ENCODE results near the gene PAQR5. TPM values are rescaled to one million over a fixed set of nuclear protein-coding genes. Genes with fewer than 3 reads are reported as not detected.
"Not testable (repeated sequence)": the region's sequence is repeated elsewhere in the genome, so short reads cannot be mapped to it uniquely, and the experiment has no call there.

Gene PAQR5
- total RNA-seq, 1 experiment from 2014 or later: not detected

DNA sequence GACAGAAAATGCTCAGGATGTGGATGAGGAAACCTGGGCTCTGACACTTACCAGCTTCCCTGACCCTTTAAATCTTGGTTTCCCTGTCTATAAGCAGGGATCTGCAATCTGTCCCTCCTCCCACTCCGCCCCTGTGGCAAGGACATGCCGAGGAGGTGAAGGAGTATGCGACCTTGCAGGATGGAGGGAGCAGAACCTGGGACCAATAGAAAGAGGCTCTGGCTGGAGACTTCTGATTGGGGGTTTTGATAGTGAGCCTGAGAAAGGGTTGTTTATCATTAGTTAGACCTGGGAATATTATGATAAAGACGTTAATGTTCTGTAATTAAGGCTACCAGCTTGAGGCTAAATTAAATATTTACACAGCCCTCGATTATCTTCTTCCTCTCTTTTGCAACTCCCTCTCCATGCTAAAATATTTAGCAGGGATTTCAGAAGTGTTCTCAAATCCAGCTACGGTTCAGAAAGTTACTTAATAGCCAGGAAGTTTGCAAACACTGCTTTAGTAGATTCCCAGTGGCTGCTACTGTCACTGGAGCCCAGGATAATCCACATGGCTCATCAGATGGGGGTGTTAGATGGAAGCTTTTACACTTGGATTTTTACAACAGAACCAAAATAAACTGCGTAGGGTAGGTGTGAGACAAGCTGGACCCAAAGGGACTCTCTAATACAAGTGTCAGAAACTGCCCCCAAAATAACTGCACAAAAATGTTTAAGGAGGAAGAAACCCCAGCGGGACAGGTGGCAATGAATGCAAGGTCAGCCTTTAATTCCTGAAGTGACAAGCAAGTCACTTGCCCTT is 9.2 kb upstream of the PAQR5 start:
- no peak overlapping the region for H2AFZ ChIP-seq (ENCODE audit: low read length)

DNA sequence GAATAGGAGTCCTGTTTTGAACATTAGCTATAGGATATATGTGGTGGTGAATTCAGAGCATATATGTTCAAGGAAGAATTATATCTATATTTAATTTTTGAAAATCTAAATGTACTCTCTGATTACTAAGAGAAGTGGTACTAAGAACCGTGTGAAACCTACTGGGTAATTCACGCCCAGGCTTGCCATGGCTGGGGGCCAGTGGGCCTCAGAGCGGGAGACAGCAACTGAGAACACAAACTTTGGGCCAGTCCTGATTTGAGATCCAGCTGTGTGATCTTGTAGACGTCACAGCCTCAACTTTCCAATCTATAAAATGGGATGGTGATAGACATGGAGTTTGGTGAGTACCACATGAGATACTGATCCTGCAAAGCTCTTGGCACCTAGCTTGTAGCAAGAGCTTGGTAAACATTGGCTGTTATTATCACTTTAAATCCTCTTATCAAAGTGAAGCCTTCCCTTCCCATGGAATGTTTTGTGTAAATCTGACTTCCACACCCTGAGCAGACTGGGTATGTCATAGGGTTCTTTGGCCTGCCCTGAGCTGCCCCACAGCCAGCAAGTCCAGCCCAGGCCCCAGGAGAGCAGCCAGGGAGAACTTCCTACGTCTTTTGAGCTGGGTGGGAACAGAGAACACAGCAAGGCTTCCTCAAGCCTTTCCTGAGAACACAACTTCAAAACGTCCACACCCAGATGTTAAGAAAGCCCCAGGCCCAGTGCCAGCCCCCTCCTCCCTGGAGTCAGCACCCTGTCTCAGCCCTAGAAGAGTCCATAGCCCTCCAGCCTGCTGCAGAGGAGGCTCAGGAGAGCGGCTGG is 8.2 kb upstream of the PAQR5 start:
- no peak for DNase-seq
- no peaks in the 10 kb centered on the region for H3K79me2 ChIP-seq (ENCODE audit: low read length)
- H3K9me3 ChIP-seq (ENCODE audit: low read length): no peaks in the 10 kb centered on the region
- no peak overlapping the region for H3K27ac ChIP-seq (ENCODE audit: low read length)
- H2AFZ ChIP-seq (ENCODE audit: low read length): no peak overlapping the region
- no peaks in the 10 kb centered on the region for H4K20me1 ChIP-seq (ENCODE audit: insufficient read depth, low read depth, low read length)
- H3K4me1 ChIP-seq (ENCODE audit: low read length): no peaks in the 10 kb centered on the region
- no peak overlapping the region for H3K9ac ChIP-seq (ENCODE audit: low read length)
- no peaks in the 10 kb centered on the region for H3K36me3 ChIP-seq (ENCODE audit: insufficient read depth, low read length)
- H3K4me3 ChIP-seq (ENCODE audit: low read length): no peak overlapping the region
- no peaks in the 10 kb centered on the region for H3K27me3 ChIP-seq (ENCODE audit: low read length)
- H3K4me2 ChIP-seq (ENCODE audit: low read depth, low read length, poor library complexity, severe bottlenecking): no peak overlapping the region
- H3K9me2 ChIP-seq (replicated peaks; ENCODE audit: insufficient read depth, low read length): no peaks in the 10 kb centered on the region

More for the DNA sequence above, 9.2 kb upstream of the PAQR5 start:
- Histone ChIP-seq H3K27ac (ENCODE audit: low read length) (no peak overlapping the region), H3K9me3 (ENCODE audit: low read length) (no peaks in the 10 kb centered on the region), H3K36me3 (ENCODE audit: insufficient read depth, low read length) (no peaks in the 10 kb centered on the region), H3K4me2 (ENCODE audit: low read depth, low read length, poor library complexity, severe bottlenecking) (no peak overlapping the region), H3K4me3 (ENCODE audit: low read length) (no peak overlapping the region), H3K27me3 (ENCODE audit: low read length) (no peaks in the 10 kb centered on the region), H3K9me2 (replicated peaks; ENCODE audit: insufficient read depth, low read length) (no peaks in the 10 kb centered on the region), H3K9ac (ENCODE audit: low read length) (no peak overlapping the region), H3K79me2 (ENCODE audit: low read length) (no peaks in the 10 kb centered on the region), H3K4me1 (ENCODE audit: low read length) (no peaks in the 10 kb centered on the region), H4K20me1 (ENCODE audit: insufficient read depth, low read depth, low read length) (no peaks in the 10 kb centered on the region)
- no peak for DNase-seq

DNA sequence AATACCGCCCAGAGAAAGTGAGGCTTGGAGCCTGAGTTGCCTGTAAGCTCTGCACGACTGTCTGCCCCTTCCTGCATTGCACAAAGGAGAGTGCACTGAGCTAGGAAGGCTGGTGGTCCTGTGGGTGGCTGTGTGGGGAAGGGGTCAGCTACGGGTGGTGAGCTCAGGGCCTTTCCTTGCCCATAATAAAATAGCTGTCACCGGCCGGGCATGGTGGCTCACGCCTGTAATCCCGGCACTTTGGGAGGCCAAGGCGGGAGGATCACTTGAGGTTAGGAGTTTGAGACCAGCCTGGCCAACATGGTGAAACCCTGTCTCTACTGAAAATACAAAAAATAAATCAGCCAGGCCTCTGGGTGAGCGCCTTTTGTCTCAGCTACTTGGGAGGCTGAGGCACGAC is 7.1 kb upstream of the PAQR5 start:
- H3K27me3 ChIP-seq (ENCODE audit: low read length); H4K20me1 ChIP-seq (ENCODE audit: insufficient read depth, low read depth, low read length); H3K4me1 ChIP-seq (ENCODE audit: low read length); DNase-seq; H2AFZ ChIP-seq (ENCODE audit: low read length); H3K79me2 ChIP-seq (ENCODE audit: low read length); H3K9ac ChIP-seq (ENCODE audit: low read length); H3K4me2 ChIP-seq (ENCODE audit: low read depth, low read length, poor library complexity, severe bottlenecking); H3K9me2 ChIP-seq (replicated peaks; ENCODE audit: insufficient read depth, low read length); H3K4me3 ChIP-seq (ENCODE audit: low read length); H3K9me3 ChIP-seq (ENCODE audit: low read length); H3K27ac ChIP-seq (ENCODE audit: low read length); H3K36me3 ChIP-seq (ENCODE audit: insufficient read depth, low read length): not testable (repeated sequence)

DNA sequence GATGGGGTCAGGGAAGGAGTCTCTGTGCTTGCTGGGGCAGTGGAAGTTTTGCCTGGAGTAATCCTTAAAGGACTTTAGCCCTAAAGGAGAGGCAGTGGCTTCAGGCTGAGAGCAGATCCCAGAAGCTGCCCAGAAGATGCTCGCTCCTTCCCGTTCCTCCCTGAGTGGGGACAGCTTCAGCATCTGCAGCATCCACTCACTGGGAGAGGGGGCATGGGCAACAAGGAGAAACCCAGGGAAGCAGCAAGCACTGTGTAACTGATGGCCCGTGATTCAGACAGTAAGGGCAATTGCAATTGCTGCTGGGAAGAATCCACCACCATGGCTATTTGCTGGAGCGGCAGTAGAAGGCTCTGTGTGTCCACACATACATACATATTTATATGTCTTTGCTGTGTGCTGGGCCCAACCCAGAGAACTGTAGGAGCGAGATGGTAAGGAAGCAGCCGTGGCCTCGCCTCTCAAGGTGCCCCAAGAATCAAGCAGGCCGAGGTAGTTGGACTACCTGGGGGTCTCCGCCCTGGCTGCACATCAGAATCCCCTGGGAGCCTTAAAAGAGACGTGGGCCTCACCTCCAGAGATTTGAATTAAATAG is 5.8 kb upstream of the PAQR5 start:
- no peaks in the 10 kb centered on the region for H4K20me1 ChIP-seq (ENCODE audit: insufficient read depth, low read depth, low read length)
- no peaks in the 10 kb centered on the region for H3K27me3 ChIP-seq (ENCODE audit: low read length)
- H3K27ac ChIP-seq (ENCODE audit: low read length): no peak overlapping the region
- H3K79me2 ChIP-seq (ENCODE audit: low read length): no peaks in the 10 kb centered on the region
- no peaks in the 10 kb centered on the region for H3K4me1 ChIP-seq (ENCODE audit: low read length)
- no peak overlapping the region for H3K4me2 ChIP-seq (ENCODE audit: low read depth, low read length, poor library complexity, severe bottlenecking)
- H2AFZ ChIP-seq (ENCODE audit: low read length): no peak overlapping the region
- H3K9me2 ChIP-seq (replicated peaks; ENCODE audit: insufficient read depth, low read length): no peaks in the 10 kb centered on the region
- no peak overlapping the region for H3K9ac ChIP-seq (ENCODE audit: low read length)
- H3K9me3 ChIP-seq (ENCODE audit: low read length): no peaks in the 10 kb centered on the region
- no peak overlapping the region for H3K4me3 ChIP-seq (ENCODE audit: low read length)
- no peak for DNase-seq
- H3K36me3 ChIP-seq (ENCODE audit: insufficient read depth, low read length): no peaks in the 10 kb centered on the region

DNA sequence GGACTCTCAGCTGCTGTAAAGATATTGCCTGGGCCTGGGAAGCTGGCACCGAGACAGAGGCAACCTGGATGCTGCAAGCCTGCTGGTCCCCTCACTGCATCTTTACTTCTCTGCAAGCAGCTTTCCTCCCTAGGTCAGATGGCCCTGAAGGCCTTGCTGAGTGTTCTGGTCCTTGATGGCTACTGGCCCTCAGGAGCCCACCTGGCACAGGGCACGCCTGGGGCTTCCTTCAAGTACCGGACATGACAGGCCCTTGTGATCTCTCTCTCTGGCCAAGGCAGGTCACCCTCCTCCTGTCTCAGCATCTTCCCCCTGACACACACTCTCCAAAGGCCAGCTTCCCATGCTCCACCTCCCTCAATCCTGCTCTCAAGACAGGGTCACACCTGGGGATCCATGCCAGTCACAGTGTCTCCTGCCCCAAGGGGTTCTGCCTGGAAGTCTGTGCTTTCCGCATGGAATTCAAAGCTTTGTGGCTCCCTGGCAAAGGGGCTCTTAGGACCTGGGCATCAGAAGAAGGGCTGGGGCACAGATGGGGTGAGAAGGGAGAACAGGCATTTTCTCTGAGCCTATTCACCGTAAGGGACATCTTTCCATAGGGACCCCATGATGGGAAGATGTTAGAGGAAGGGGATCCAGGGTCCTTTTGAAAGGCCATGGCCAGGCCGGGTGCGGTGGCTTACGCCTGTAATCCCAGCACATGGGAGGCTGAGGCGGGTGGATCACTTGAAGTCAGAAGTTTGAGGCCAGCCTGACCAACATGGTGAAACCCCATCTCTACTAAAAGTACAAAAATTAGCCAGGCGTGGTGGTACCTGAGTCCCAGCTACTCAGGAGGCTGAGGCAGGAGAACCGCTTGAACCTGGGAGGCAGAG is 4.7 kb upstream of the PAQR5 start:
- no peaks in the 10 kb centered on the region for H3K9me3 ChIP-seq (ENCODE audit: low read length)
- no peak for DNase-seq
- H3K36me3 ChIP-seq (ENCODE audit: insufficient read depth, low read length): no peaks in the 10 kb centered on the region
- H3K27ac ChIP-seq (ENCODE audit: low read length): no peak overlapping the region
- H3K27me3 ChIP-seq (ENCODE audit: low read length): no peaks in the 10 kb centered on the region
- H4K20me1 ChIP-seq (ENCODE audit: insufficient read depth, low read depth, low read length): no peaks in the 10 kb centered on the region
- H3K79me2 ChIP-seq (ENCODE audit: low read length): no peaks in the 10 kb centered on the region
- no peak overlapping the region for H3K4me2 ChIP-seq (ENCODE audit: low read depth, low read length, poor library complexity, severe bottlenecking)
- H3K4me3 ChIP-seq (ENCODE audit: low read length): no peak overlapping the region
- no peaks in the 10 kb centered on the region for H3K4me1 ChIP-seq (ENCODE audit: low read length)
- no peak overlapping the region for H2AFZ ChIP-seq (ENCODE audit: low read length)
- H3K9me2 ChIP-seq (replicated peaks; ENCODE audit: insufficient read depth, low read length): no peaks in the 10 kb centered on the region
- no peak overlapping the region for H3K9ac ChIP-seq (ENCODE audit: low read length)

DNA sequence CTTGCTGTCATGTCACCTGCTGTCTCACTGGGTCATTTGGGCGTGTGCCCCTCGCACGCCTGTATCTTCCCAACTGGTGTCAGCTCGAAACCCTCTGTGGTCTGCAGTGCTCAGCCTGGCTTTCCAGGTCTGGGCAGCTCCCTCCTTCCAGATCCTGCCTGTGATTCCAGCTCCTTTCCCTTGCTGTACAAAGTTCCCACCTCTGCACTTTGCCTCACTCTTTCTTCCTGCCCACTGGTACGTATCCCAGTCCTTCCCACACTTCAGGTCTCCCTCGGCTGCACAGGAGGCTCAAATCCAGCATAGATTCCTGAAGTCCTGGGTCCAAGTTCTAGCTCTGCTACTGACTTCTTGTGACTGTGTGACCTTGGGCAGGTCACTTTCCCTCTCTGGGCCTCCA is 2.1 kb upstream of the PAQR5 start:
- Histone ChIP-seq H3K9me3 (ENCODE audit: low read length) (no peaks in the 10 kb centered on the region), H3K79me2 (ENCODE audit: low read length) (no peaks in the 10 kb centered on the region), H2AFZ (ENCODE audit: low read length) (no peak overlapping the region), H3K27ac (ENCODE audit: low read length) (no peak overlapping the region), H3K9me2 (replicated peaks; ENCODE audit: insufficient read depth, low read length) (no peaks in the 10 kb centered on the region), H4K20me1 (ENCODE audit: insufficient read depth, low read depth, low read length) (no peaks in the 10 kb centered on the region), H3K4me3 (ENCODE audit: low read length) (no peak overlapping the region), H3K27me3 (ENCODE audit: low read length) (no peaks in the 10 kb centered on the region), H3K4me2 (ENCODE audit: low read depth, low read length, poor library complexity, severe bottlenecking) (no peak overlapping the region), H3K36me3 (ENCODE audit: insufficient read depth, low read length) (no peaks in the 10 kb centered on the region), H3K9ac (ENCODE audit: low read length) (no peak overlapping the region), H3K4me1 (ENCODE audit: low read length) (no peaks in the 10 kb centered on the region)
- DNase-seq: no peak

DNA sequence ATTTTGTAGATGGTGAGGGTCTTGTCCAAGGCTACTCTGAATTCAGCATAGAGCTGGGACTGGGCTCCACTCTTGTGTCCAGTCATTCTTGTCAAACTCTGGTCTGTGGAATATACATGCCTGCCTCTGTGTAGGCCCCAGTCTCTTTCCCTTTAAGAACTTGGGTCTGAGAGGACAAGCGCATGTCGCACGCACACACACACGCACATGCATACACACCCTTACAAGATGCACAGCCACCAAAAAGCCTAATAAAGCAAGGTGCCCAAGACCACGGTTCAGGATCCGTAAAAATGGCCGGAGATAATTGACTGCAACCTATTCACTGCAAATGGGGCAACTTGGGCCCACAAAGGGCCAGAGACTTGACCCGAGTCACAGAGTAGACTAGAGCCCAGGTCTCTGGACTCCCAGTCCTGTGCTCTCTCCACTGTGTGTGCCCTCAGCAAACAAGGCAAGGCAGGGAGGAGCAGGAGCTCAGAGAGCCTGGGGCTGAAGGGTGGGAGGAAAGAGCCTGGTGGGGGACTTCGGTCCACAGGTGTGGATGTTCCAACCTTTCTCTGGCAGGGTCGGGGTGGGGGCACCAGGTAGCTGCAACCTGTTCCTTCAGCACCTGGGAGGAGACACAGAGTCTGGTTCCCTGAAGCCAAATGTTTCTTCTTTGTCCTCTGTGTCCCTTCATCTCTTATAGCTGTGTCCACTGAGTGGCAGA is 914 bp upstream of the PAQR5 start:
- no peak overlapping the region for H3K9ac ChIP-seq (ENCODE audit: low read length)
- H3K4me3 ChIP-seq (ENCODE audit: low read length): no peak overlapping the region

More for the DNA sequence above, 914 bp upstream of the PAQR5 start:
- DNase-seq: no peak
- H3K4me2 ChIP-seq (ENCODE audit: low read depth, low read length, poor library complexity, severe bottlenecking): no peak overlapping the region
- no peaks in the 10 kb centered on the region for H3K9me2 ChIP-seq (replicated peaks; ENCODE audit: insufficient read depth, low read length)
- H3K9me3 ChIP-seq (ENCODE audit: low read length): no peaks in the 10 kb centered on the region
- no peaks in the 10 kb centered on the region for H4K20me1 ChIP-seq (ENCODE audit: insufficient read depth, low read depth, low read length)
- H3K4me1 ChIP-seq (ENCODE audit: low read length): no peaks in the 10 kb centered on the region
- no peak overlapping the region for H3K27ac ChIP-seq (ENCODE audit: low read length)
- H3K27me3 ChIP-seq (ENCODE audit: low read length): no peaks in the 10 kb centered on the region
- no peaks in the 10 kb centered on the region for H3K36me3 ChIP-seq (ENCODE audit: insufficient read depth, low read length)
- no peaks in the 10 kb centered on the region for H3K79me2 ChIP-seq (ENCODE audit: low read length)
- H2AFZ ChIP-seq (ENCODE audit: low read length): no peak overlapping the region

All from Karpas-422 (cell line).